ENCODE measurements around the gene IGSF6. TPM values are rescaled to one million over a fixed set of nuclear protein-coding genes. Genes with fewer than 3 reads are reported as not detected.

The IGSF6 gene
- total RNA-seq, 1 experiment from 2014 or later, result not detected

- Histone ChIP-seq H3K4me1 (replicated peaks) (peaks cover 7% of the 10 kb centered on the region), H3K4me3 (peak overlapping the region; percentile 95), H3K27me3 (replicated peaks) (no peaks in the 10 kb centered on the region), H3K9me3 (replicated peaks) (no peaks in the 10 kb centered on the region), H3K36me3 (peaks cover 11% of the 10 kb centered on the region; the same call in 1 of the 2 replicates), H3K27ac (peak overlapping the region; percentile 19; the same call in 1 of the 2 replicates)
- DNase-seq (ENCODE audit: low read depth in 1 of 2, low spot score in 2 of 2), result no peak
Measured at GRCh38 chr16:21598701-21599121, 53.7 kb downstream of the IGSF6 start.

GRCh38 chr16:21598206-21598605 is 54.2 kb downstream of the IGSF6 start:
- peaks cover 7% of the 10 kb centered on the region for H3K4me1 ChIP-seq (replicated peaks)
- H3K4me3 ChIP-seq, result no peak overlapping the region
- H3K27ac ChIP-seq, result no peak overlapping the region
- no peaks in the 10 kb centered on the region for H3K27me3 ChIP-seq (replicated peaks)
- peaks cover 11% of the 10 kb centered on the region; the same call in 1 of the 2 replicates for H3K36me3 ChIP-seq
- H3K9me3 ChIP-seq (replicated peaks), result no peaks in the 10 kb centered on the region
- no peak for DNase-seq (ENCODE audit: low read depth in 1 of 2, low spot score in 2 of 2)

- DNase-seq (ENCODE audit: low read depth in 1 of 2, low spot score in 2 of 2), result no peak
- Histone ChIP-seq H3K4me1 (replicated peaks) (peaks cover 7% of the 10 kb centered on the region), H3K9me3 (replicated peaks) (no peaks in the 10 kb centered on the region), H3K27ac (no peak overlapping the region), H3K27me3 (replicated peaks) (no peaks in the 10 kb centered on the region), H3K4me3 (no peak overlapping the region), H3K36me3 (peaks cover 11% of the 10 kb centered on the region; the same call in 1 of the 2 replicates)
Measured at GRCh38 chr16:21597561-21598030, 54.8 kb downstream of the IGSF6 start.

GRCh38 chr16:21593530-21594289 is 58.7 kb downstream of the IGSF6 start:
- H3K27me3 ChIP-seq (replicated peaks), result no peaks in the 10 kb centered on the region
- peaks cover 4% of the 10 kb centered on the region for H3K4me1 ChIP-seq (replicated peaks)
- no peak for DNase-seq (ENCODE audit: low read depth in 1 of 2, low spot score in 2 of 2)
- H3K9me3 ChIP-seq (replicated peaks), result no peaks in the 10 kb centered on the region
- H3K36me3 ChIP-seq, result no peaks in the 10 kb centered on the region
- H3K4me3 ChIP-seq, result no peak overlapping the region
- H3K27ac ChIP-seq, result no peak overlapping the region

GRCh38 chr16:21592191-21592590 is 60.2 kb downstream of the IGSF6 start:
- no peaks in the 10 kb centered on the region for H3K9me3 ChIP-seq (replicated peaks)
- H3K36me3 ChIP-seq, result no peaks in the 10 kb centered on the region
- H3K27ac ChIP-seq, result no peak overlapping the region
- H3K4me1 ChIP-seq (replicated peaks), result no peaks in the 10 kb centered on the region
- no peaks in the 10 kb centered on the region for H3K27me3 ChIP-seq (replicated peaks)
- no peak for DNase-seq (ENCODE audit: low read depth in 1 of 2, low spot score in 2 of 2)
- H3K4me3 ChIP-seq, result no peak overlapping the region

- no peaks in the 10 kb centered on the region for H3K9me3 ChIP-seq (replicated peaks)
- H3K36me3 ChIP-seq, result no peaks in the 10 kb centered on the region
- H3K4me1 ChIP-seq (replicated peaks), result no peaks in the 10 kb centered on the region
- H3K4me3 ChIP-seq, result no peak overlapping the region
- H3K27me3 ChIP-seq (replicated peaks), result no peaks in the 10 kb centered on the region
- DNase-seq (ENCODE audit: low read depth in 1 of 2, low spot score in 2 of 2), result no peak
- H3K27ac ChIP-seq, result no peak overlapping the region
Measured at GRCh38 chr16:21590796-21591195, 61.6 kb downstream of the IGSF6 start.

- Histone ChIP-seq H3K36me3 (no peaks in the 10 kb centered on the region), H3K4me1 (replicated peaks) (no peaks in the 10 kb centered on the region), H3K27ac (no peak overlapping the region), H3K9me3 (replicated peaks) (no peaks in the 10 kb centered on the region), H3K4me3 (no peak overlapping the region), H3K27me3 (replicated peaks) (no peaks in the 10 kb centered on the region)
- DNase-seq (ENCODE audit: low read depth in 1 of 2, low spot score in 2 of 2), result no peak
Measured at GRCh38 chr16:21590287-21590686, 62.1 kb downstream of the IGSF6 start.

GRCh38 chr16:21589551-21589950 is 62.9 kb downstream of the IGSF6 start:
- Histone ChIP-seq H3K4me3 (no peak overlapping the region), H3K36me3 (no peaks in the 10 kb centered on the region), H3K27ac (no peak overlapping the region), H3K4me1 (replicated peaks) (no peaks in the 10 kb centered on the region), H3K27me3 (replicated peaks) (no peaks in the 10 kb centered on the region), H3K9me3 (replicated peaks) (no peaks in the 10 kb centered on the region)
- DNase-seq (ENCODE audit: low read depth in 1 of 2, low spot score in 2 of 2), result no peak

Other genes with a start within 250 kb of the IGSF6 start
- gene METTL9, start 53.0 kb downstream of the IGSF6 start, total RNA-seq (2014; rRNA removed; shearing (Covaris generic)), result 160 and 196 TPM in 2 replicates
- not detected in 2 replicates for gene OTOA, start 11.4 kb upstream of the IGSF6 start, total RNA-seq (2014; rRNA removed; shearing (Covaris generic))
- gene NPIPB4, start 205.1 kb upstream of the IGSF6 start, total RNA-seq (2014; rRNA removed; shearing (Covaris generic)), result 3.7 and 11.3 TPM in 2 replicates

Measured in SJSA1 (cell line).